ENCODE results near the gene PLCB1.

- TF ChIP-seq CTCF (conservative IDR thresholded peaks at IDR 0.05; ENCODE audit: low read depth, low read length) (no peak), EZH2 (IDR thresholded peaks at IDR 0.05; ENCODE audit: low read length, unreplicated experiment) (no peak), EZH2phosphoT487 (IDR thresholded peaks at IDR 0.05; ENCODE audit: borderline replicate concordance, low read length) (no peak)
Measured at GRCh38 chr20:8487696-8488095, 355.6 kb downstream of the PLCB1 start.

Measured in PC-3 (cell line).